ENCODE measurements around the gene PINLYP.
"Not testable (repeated sequence)": the region's sequence is repeated elsewhere in the genome, so short reads cannot be mapped to it uniquely, and the experiment has no call there.

- TF ChIP-seq POLR2A (IDR thresholded peaks at IDR 0.05): not testable (repeated sequence)
- TF ChIP-seq, protein P1, sequence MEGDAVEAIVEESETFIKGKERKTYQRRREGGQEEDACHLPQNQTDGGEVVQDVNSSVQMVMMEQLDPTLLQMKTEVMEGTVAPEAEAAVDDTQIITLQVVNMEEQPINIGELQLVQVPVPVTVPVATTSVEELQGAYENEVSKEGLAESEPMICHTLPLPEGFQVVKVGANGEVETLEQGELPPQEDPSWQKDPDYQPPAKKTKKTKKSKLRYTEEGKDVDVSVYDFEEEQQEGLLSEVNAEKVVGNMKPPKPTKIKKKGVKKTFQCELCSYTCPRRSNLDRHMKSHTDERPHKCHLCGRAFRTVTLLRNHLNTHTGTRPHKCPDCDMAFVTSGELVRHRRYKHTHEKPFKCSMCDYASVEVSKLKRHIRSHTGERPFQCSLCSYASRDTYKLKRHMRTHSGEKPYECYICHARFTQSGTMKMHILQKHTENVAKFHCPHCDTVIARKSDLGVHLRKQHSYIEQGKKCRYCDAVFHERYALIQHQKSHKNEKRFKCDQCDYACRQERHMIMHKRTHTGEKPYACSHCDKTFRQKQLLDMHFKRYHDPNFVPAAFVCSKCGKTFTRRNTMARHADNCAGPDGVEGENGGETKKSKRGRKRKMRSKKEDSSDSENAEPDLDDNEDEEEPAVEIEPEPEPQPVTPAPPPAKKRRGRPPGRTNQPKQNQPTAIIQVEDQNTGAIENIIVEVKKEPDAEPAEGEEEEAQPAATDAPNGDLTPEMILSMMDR (IDR thresholded peaks at IDR 0.05): not testable (repeated sequence)
These were observed 11.4 kb downstream of the PINLYP start for GRCh38 chr19:43587029-43587428.

Measured in right lobe of liver (tissue), 4 donors.